ENCODE results near the gene FAM13A. TPM values are rescaled to one million over a fixed set of nuclear protein-coding genes. Genes with fewer than 3 reads are reported as not detected.

FAM13A gene
- total and polyA plus RNA-seq, 11 donors: 3.7 to 30.4 (median 11.5) TPM

- ATAC-seq: peak; percentile 25 to 42 (median 30)
These were observed 311.8 kb downstream of the FAM13A start for GRCh38 chr4:88745175-88745574.

GRCh38 chr4:88744609-88745008 lies 312.4 kb downstream of the FAM13A start:
- H3K36me3 ChIP-seq: peaks cover 0 to 91% (median 60%) of the 10 kb centered on the region in 9 donors
- ATAC-seq (peak in 1 of 4 donors; percentile 9), DNase-seq (no peak)
- intact Hi-C loops (cut with DNase I): no loop called here
- TF ChIP-seq CTCF (IDR thresholded peaks at IDR 0.05): no peak
- no peak for TF ChIP-seq POLR2A (IDR thresholded peaks at IDR 0.05)
- WGBS, 4 donors: 76 to 89% (median 87%) methylated on average over 3 of the region's 3 CpGs
- peaks cover 0 to 29% (median 7%) of the 10 kb centered on the region in 12 donors for H3K4me1 ChIP-seq
- H3K27me3 ChIP-seq: no peaks in the 10 kb centered on the region
- H3K4me3 ChIP-seq: no peak overlapping the region
- no peak overlapping the region for H3K27ac ChIP-seq
- H3K9me3 ChIP-seq: no peaks in the 10 kb centered on the region

More at GRCh38 chr4:88745175-88745574, 311.8 kb downstream of the FAM13A start:
- TF ChIP-seq CTCF (IDR thresholded peaks at IDR 0.05): no peak
- TF ChIP-seq POLR2A (IDR thresholded peaks at IDR 0.05): no peak
- H3K27me3 ChIP-seq: no peaks in the 10 kb centered on the region
- intact Hi-C loops (cut with DNase I): no loop called here
- 38 to 63% (median 49%) methylated on average over 1 of the region's 1 CpG for WGBS, 4 donors
- H3K36me3 ChIP-seq: peaks cover 0 to 95% (median 64%) of the 10 kb centered on the region in 9 donors
- H3K27ac ChIP-seq: peak overlapping the region in 8 of 12 donors; percentile 11 to 58 (median 25)
- H3K4me1 ChIP-seq: peaks cover 0 to 29% (median 7%) of the 10 kb centered on the region in 12 donors
- H3K4me3 ChIP-seq: no peak overlapping the region
- H3K9me3 ChIP-seq: no peaks in the 10 kb centered on the region
- DNase-seq: no peak

GRCh38 chr4:88743696-88744095 lies 313.3 kb downstream of the FAM13A start:
- H3K36me3 ChIP-seq: peaks cover 0 to 87% (median 60%) of the 10 kb centered on the region in 9 donors
- no peak overlapping the region for H3K4me3 ChIP-seq
- no peaks in the 10 kb centered on the region for H3K27me3 ChIP-seq
- no peak overlapping the region for H3K27ac ChIP-seq
- intact Hi-C loops (cut with DNase I): no loop called here
- no peak for ATAC-seq
- H3K9me3 ChIP-seq: no peaks in the 10 kb centered on the region
- DNase-seq: no peak
- TF ChIP-seq CTCF (IDR thresholded peaks at IDR 0.05) (no peak), POLR2A (IDR thresholded peaks at IDR 0.05) (no peak)
- 91 to 96% (median 94%) methylated on average over 3 of the region's 3 CpGs for WGBS, 4 donors
- peaks cover 0 to 29% (median 7%) of the 10 kb centered on the region in 12 donors for H3K4me1 ChIP-seq

- no peaks in the 10 kb centered on the region for H3K27me3 ChIP-seq
- no peaks in the 10 kb centered on the region for H3K9me3 ChIP-seq
- no peak overlapping the region for H3K27ac ChIP-seq
- no peak for ATAC-seq
- H3K36me3 ChIP-seq: peaks cover 0 to 83% (median 56%) of the 10 kb centered on the region in 9 donors
- peaks cover 0 to 30% (median 9%) of the 10 kb centered on the region in 12 donors for H3K4me1 ChIP-seq
- intact Hi-C loops (cut with DNase I): no loop called here
- no peak for DNase-seq
- TF ChIP-seq POLR2A (IDR thresholded peaks at IDR 0.05): no peak
- TF ChIP-seq CTCF (IDR thresholded peaks at IDR 0.05): no peak
- 69 to 83% (median 77%) methylated on average over 2 of the region's 2 CpGs for WGBS, 4 donors
- no peak overlapping the region for H3K4me3 ChIP-seq
These were observed 314.4 kb downstream of the FAM13A start for GRCh38 chr4:88742561-88742960.

All from heart left ventricle (tissue), 16 donors.